ENCODE measurements around the gene CDH15.
"Not testable (repeated sequence)": the region's sequence is repeated elsewhere in the genome, so short reads cannot be mapped to it uniquely, and the experiment has no call there.

CDH15 gene

DNA sequence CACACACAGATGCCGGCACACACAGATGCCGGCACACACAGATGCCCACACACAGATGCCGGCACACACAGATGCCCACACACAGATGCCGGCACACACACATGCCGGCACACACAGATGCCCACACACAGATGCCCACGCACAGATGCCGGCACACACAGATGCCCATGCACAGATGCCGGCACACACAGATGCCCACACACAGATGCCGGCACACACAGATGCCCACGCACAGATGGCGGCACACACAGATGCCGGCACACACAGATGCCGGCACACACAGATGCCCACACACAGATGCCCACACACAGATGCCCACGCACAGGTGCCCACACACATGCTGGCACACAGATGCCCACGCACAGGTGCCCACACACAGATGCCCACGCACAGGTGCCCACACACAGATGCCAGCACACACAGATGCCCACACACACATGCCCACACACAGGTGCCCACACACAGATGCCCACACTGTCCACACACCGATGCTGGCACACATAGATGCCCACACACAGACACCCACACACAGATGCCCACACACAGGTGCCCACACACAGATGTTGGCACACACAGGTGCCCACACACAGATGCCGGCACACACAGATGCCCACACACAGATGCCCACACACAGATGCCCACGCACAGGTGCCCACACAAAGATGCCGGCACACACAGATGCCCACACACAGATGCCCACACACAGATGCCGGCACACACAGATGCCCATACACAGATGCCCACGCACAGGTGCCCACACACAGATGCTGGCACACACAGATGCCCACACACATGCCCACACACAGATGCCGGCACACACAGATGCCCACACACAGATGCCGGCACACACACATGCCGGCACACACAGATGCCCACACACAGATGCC lies 17.2 kb downstream of the CDH15 start:
- DNase-seq = not testable (repeated sequence)

DNA sequence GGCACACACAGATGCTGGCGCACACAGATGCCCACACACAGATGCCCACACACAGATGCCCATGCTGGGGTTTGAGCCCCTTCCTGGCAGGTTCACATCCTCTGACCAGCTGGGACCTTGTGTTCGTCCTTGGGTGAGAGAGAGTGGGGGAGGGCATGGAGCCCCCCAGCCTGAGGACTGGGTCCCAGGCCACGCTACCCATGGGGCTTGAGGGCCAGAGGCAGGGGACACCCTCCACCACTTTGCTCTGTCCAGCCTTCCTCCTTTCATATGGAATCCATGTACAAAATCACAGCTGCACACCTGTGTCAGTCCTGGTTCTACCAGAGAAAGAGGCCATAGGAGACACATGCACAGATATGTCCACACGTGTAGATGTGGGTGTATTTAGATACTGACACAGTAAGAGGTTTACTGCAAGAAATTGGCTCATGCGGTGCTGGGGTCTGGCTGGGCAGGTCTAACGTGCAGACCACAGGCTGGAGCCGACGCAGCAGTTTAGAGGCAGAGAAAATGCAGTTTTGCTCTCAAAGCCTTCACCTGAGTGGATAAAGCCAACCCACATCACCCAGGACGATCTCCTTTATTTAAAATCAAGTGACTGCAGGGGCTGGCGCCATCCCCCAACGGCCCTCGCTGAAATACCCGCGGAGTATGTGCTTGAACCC lies 17.9 kb downstream of the CDH15 start:
- no peak for DNase-seq

GRCh38 chr16:89190150-89190958 lies 18.8 kb downstream of the CDH15 start:
- peak; percentile 21 for DNase-seq

GRCh38 chr16:89191033-89191900 lies 19.7 kb downstream of the CDH15 start:
- DNase-seq = no peak

- no peak for DNase-seq
Observed at GRCh38 chr16:89191901-89192185, 20.3 kb downstream of the CDH15 start.

DNA sequence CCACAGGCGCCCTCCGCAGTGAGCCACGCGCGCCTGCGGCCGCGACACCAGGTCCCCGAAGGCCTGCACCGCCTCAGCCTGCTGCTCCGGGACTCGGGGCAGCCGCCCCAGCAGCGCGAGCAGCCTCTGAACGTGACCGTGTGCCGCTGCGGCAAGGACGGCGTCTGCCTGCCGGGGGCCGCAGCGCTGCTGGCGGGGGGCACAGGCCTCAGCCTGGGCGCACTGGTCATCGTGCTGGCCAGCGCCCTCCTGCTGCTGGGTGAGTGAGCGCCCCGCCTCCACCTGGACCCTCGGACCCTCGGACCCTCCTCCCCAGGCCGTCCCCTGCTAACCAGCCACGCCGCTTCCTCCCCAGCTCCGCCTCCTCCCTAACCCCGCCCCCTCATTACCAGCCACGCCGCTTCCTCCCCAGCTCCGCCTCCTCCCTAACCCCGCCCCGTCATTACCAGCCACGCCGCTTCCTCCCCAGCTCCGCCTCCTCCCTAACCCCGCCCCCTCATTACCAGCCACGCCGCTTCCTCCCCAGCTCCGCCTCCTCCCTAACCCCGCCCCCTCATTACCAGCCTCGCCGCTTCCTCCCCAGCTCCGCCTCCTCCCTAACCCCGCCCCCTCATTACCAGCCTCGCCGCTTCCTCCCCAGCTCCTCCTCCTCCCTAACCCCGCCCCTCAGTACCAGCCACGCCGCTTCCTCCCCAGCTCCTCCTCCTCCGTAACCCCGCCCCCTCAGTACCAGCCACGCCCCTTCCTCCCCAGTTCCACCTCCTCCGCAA lies 20.8 kb downstream of the CDH15 start:
- peak; percentile 71 for DNase-seq

DNA sequence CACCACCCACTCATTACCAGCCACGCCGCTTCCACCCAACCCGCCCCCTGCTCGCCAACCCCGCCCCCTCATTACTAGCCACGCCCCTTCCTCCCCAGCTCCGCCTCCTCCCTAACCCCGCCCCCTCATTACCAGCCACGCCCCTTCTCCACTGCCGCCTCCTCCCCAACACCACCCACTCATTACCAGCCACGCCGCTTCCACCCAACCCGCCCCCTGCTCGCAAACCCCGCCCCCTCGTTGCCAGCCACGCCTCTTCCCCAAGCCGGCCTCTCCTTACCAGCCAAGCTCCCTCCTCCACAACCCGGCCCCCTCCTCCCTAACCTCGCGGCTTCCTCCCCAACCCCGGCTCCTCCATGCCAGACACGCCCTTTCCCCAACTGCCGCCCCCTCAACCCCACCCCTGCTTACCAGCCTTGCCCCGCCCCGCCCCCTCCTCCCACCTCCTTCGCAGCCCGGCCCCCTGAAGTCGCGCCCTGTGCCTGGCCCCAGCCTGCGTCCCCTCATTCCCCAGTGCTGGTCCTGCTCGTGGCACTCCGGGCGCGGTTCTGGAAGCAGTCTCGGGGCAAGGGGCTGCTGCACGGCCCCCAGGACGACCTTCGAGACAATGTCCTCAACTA lies 21.5 kb downstream of the CDH15 start:
- DNase-seq = peak; percentile 95

DNA sequence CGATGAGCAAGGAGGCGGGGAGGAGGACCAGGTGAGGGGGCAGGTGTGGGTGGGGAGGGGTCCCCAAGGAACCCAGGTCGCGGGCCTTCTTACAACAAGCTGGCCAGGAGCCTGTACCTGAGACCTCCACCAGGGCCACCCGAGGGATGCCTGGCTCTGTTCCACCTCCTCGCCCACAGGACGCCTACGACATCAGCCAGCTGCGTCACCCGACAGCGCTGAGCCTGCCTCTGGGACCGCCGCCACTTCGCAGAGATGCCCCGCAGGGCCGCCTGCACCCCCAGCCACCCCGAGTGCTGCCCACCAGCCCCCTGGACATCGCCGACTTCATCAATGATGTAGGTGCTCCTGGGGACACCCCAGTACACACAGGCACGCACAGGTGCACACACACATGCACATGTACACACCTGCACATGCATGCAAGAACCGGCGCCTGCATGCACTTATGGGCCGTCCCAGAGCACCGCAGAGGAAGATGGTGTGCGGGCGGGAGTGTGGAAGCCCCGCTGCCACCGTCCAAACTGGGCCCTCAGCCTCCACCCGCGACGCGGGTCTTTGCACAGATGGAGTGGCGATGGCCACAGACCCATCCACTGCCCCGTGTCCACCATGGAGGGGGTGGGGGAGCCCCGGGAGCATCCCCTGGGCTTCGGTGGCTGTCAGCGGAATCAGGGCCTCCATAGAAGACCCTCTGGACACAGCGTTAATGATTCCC lies 22.2 kb downstream of the CDH15 start:
- peak; percentile 43 for DNase-seq

DNA sequence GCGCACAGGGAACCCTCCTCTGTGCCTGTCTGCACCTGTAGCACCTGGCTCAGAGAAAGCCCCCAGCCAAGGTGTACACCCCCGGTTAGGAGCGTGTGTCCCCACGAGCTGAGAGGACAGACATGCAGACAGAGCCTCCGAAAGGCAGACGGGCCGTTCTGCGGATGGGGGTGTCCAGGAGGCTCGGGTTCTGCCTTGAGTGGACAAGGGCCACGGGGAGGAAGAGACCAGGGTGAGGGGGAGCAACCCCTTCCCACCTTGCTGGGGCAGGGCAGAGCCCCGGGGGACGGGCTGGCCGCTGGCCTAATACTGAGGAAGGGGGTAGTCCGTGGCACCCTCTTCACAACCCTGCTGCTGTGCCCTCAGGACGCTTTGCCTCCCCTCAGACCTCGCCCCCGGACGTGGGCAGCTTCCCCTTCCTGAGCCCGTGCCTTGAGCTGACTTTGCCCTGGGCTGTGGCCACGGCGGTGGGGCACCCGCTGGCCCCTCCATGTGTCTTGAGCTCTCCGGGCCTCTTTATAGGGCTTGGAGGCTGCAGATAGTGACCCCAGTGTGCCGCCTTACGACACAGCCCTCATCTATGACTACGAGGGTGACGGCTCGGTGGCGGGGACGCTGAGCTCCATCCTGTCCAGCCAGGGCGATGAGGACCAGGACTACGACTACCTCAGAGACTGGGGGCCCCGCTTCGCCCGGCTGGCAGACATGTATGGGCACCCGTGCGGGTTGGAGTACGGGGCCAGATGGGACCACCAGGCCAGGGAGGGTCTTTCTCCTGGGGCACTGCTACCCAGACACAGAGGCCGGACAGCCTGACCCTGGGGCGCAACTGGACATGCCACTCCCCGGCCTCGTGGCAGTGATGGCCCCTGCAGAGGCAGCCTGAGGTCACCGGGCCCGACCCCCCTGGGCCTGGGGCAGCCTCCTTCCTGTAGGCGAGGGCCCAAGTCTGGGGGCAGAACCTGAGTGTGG lies 23.1 kb downstream of the CDH15 start:
- no peak for DNase-seq

GRCh38 chr16:89195521-89196171 lies 24.1 kb downstream of the CDH15 start:
- peak; percentile 46 for DNase-seq

- peak; percentile 58 for DNase-seq
Observed at GRCh38 chr16:89197033-89197632, 25.6 kb downstream of the CDH15 start.

GRCh38 chr16:89197633-89198416 lies 26.3 kb downstream of the CDH15 start:
- DNase-seq = peak; percentile 65

DNA sequence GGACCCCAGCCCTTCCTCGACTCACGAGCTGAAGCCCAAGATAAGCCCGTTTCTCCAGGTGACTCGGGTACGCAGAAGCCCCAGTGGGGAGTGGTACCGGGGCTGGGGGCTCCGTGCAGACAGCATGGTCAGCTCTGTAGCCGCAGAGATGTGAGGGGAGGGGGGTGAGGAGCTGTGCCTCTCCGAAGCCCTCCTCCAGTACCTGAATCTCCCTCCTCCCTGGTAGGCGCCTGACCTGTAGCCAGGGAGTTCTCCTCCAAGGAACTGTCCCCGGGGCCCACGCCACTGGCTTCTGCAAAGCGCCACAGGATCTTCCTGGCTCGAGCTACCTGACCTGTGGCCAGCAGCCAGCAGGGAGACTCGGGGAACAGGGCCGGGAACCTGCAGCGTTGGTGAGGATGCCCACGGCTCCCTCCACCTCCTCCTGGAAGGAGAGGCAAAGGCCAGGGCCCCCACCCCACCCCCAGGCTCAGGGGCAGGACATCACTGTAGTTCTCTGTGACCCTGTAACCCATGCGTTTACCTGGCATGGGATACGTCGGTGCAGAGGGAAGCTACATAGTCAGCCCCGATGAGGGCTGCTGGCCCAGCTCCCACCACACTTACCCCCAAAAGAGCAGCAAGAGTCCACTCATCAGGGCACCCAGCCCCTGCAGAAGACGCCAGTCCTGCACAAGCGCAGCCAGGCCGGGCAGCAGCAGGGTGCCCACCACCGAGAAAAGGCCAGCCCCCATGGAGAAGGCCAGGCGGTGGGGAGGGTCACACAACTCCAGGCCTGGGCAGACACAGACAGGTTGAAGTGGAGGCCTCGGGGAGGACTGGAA lies 27.1 kb downstream of the CDH15 start:
- DNase-seq = peak; percentile 60

DNA sequence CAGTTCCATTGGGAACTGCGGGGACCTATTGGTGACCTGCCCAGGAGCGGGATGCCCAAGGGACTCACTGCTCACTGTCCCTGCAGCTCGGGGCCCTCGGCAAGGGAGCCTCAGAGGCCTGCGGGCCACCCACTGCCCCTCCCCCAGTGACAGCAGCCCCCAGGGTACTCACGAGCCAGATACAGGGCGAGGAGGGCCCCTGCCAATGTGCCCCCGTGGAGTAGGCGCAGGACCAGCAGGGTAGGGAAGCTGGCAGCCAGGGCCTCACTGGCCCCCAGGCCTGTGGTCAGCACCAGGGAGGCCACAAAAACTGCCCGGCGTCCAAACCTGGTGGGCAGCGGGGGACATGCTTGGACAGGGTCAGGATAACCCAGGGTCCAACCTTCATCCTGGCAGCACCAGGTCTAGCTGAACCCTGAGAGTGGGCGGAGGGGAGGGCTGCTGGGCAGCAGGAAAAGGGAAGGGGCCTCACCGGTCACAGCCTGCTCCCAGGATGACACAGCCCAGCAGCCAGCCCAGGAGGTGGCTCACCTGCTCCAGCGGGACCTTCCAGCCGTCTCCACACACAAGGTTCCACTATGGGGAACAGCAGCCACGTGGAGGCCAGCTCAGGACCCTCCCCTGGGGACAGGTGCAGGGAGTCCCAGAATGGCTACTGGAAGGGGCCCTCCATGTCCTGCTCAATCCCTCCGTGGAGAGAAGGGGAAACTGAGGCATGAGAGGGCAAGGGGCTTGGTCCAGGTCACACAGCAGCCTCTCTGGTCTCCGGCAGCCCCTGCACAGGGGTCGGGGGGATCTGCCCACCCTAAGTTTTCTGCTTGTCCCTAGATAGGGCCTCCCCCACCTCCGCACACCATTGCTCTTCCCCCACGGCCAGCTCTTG lies 27.9 kb downstream of the CDH15 start:
- peak; percentile 58 for DNase-seq

DNA sequence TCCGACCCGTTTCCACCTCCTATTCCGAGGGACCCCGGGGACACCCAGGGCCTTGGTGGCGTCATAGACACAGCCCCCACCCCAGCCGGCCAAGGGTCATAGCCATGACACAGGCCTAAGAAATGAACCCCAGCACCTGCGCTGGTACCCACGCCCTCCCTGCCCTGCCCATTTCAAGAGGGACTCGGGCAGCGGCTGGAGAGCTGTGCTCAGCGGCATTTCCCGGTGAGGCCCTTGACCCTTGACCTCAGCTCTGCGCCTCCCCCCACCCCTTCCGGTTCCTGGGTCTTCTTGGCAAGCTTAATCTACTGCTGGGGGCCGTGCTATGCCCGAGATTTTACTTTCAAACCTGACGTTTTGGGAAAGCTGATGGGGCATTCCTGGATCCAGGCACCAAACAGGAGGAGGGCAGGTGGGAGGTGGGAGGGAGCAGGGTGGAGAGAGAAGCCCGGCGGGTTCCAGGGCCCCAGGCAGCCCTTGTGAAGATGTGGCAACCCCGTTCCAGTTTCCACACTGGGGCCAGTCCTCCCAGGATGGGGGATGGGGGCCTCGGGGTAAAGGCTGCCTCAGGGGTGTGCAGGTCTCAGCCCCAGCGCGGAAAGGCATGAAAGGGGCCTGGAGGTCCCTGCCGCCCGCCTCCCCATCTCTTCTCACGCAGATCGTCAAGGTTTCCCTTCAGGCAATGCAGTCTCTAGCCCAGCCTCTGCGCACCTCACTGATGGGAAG lies 28.7 kb downstream of the CDH15 start, which contains the start of gene SLC22A31:
TSS of gene SLC22A31 (minus strand) at position 414 of the 726 bp plus-strand sequence. CDS start at position 378, 36 bp downstream.
- peak; percentile 66 for DNase-seq

Measured in 8988T (cell line).